Measurements from ENCODE around the gene RIN3. TPM values are rescaled to one million over a fixed set of nuclear protein-coding genes. Genes with fewer than 3 reads are reported as not detected.
A peak's percentile ranks its signal among the peaks of the same experiment; 100 is the strongest.

Gene RIN3
- total and polyA plus RNA-seq, 12 donors = 3.9 to 63.2 (median 30.3) TPM

DNA sequence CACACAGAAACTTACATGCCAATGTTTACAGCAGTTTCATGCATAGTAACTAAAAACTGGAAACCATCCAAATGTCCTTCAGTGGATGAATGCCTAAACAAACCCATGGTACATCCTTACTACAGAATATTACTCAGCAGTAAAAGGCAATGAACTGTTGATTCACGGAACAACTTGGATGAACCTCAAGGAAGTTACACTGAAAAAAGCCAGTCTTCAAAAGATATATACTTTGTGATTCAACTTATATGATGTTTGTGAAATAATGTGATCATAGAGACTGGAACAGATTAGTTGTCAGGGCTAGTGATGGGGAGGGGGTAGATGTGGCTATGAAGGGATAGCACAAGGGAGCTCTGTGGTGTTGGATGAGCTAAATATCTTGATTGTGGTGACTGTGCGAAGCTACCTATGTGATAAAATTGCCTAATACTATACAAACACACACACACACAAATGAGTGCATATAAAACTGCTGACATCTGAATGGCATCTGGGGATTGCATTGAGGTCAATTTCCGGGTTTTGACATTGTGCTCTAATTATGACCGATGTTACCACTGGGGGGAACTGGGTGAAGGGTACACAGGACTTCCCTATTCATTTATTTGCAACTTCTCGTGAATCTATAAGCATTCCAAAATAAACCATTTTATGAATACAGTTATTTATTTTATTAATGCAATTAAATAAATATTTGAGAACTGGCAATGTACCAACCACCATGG, 94.3 kb downstream of the RIN3 start:
- Histone ChIP-seq H3K4me3 (no peak overlapping the region), H3K27ac (no peak overlapping the region)

DNA sequence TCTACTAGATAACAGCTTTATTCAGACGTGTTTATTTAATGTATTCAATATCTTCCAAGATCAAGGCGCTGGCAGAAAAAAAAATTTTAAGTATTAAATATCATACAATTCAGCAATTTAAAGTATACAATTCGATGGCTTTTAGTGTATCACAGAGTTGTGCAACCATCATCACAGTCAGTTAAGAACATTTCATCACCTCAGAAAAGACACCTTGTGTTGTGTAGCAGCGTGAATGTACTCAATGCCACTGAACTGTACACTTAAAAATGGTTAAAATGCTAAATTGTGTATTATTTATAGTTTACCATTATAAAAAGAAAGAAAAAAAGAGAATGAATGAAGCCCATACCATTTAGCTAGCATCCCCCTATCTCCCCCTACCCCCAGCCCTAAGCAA, 96.4 kb downstream of the RIN3 start:
- 78 to 85% (median 79%) methylated on average over 4 of the region's 4 CpGs for WGBS, 4 donors
- Histone ChIP-seq H3K27ac (no peak overlapping the region), H3K4me1 (replicated peaks in 1 of 2) (peaks cover 0 to 3% of the 10 kb centered on the region in 2 donors), H3K4me3 (no peak overlapping the region), H3K9me3 (replicated peaks in 1 of 3) (peaks cover 0 to 6% (median 0%) of the 10 kb centered on the region in 3 donors), H3K36me3 (replicated peaks in 1 of 2) (no peaks in the 10 kb centered on the region), H3K27me3 (no peaks in the 10 kb centered on the region)
- intact Hi-C loops (cut with DNase I) = no loop called here
- DNase-seq = no peak
- TF ChIP-seq, protein P1, sequence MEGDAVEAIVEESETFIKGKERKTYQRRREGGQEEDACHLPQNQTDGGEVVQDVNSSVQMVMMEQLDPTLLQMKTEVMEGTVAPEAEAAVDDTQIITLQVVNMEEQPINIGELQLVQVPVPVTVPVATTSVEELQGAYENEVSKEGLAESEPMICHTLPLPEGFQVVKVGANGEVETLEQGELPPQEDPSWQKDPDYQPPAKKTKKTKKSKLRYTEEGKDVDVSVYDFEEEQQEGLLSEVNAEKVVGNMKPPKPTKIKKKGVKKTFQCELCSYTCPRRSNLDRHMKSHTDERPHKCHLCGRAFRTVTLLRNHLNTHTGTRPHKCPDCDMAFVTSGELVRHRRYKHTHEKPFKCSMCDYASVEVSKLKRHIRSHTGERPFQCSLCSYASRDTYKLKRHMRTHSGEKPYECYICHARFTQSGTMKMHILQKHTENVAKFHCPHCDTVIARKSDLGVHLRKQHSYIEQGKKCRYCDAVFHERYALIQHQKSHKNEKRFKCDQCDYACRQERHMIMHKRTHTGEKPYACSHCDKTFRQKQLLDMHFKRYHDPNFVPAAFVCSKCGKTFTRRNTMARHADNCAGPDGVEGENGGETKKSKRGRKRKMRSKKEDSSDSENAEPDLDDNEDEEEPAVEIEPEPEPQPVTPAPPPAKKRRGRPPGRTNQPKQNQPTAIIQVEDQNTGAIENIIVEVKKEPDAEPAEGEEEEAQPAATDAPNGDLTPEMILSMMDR (IDR thresholded peaks at IDR 0.05) = no peak
- TF ChIP-seq POLR2A (IDR thresholded peaks at IDR 0.05) = no peak

More for the DNA sequence above, 94.3 kb downstream of the RIN3 start:
- Histone ChIP-seq H3K9me3 (replicated peaks in 1 of 3) (peaks cover 0 to 6% (median 0%) of the 10 kb centered on the region in 3 donors), H3K36me3 (replicated peaks in 1 of 2) (no peaks in the 10 kb centered on the region), H3K4me1 (replicated peaks in 1 of 2) (peaks cover 0 to 3% of the 10 kb centered on the region in 2 donors), H3K27me3 (no peaks in the 10 kb centered on the region)
- TF ChIP-seq POLR2A (IDR thresholded peaks at IDR 0.05) = no peak
- TF ChIP-seq, protein P1 (IDR thresholded peaks at IDR 0.05) = no peak
- intact Hi-C loops (cut with DNase I) = no loop called here
- WGBS, 4 donors = 79 to 91% (median 86%) methylated on average over 5 of the region's 5 CpGs
- DNase-seq = no peak

DNA sequence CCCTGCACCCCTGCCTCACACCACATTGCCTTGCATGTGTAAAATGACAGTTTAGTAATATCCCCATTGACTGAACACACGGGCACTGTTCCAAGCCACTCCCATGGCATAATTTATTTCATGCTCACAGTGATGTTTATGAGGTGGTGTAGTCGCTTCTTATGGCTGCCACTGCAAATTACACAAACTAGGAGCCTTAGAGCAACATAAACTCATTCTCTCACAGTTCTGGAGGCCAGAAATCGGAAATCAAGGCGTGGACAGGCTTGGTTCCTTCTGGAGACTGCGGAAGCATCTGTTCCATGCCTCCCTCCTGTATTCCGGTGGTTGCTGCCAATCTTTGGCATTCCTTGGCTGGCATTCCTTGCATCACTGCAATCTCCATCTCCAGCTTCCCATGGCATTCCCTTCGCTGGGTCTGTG, 97.3 kb downstream of the RIN3 start:
- TF ChIP-seq, protein P1 (IDR thresholded peaks at IDR 0.05) = no peak
- no peak for TF ChIP-seq POLR2A (IDR thresholded peaks at IDR 0.05)
- Histone ChIP-seq H3K4me3 (no peak overlapping the region), H3K36me3 (replicated peaks in 1 of 2) (no peaks in the 10 kb centered on the region), H3K27me3 (no peaks in the 10 kb centered on the region), H3K9me3 (replicated peaks in 1 of 3) (peaks cover 0 to 6% (median 0%) of the 10 kb centered on the region in 3 donors), H3K27ac (no peak overlapping the region), H3K4me1 (replicated peaks in 1 of 2) (peaks cover 0 to 3% of the 10 kb centered on the region in 2 donors)
- intact Hi-C loops (cut with DNase I) = no loop called here
- no peak for DNase-seq
- 91 to 94% (median 92%) methylated on average over 7 of the region's 7 CpGs for WGBS, 4 donors

DNA sequence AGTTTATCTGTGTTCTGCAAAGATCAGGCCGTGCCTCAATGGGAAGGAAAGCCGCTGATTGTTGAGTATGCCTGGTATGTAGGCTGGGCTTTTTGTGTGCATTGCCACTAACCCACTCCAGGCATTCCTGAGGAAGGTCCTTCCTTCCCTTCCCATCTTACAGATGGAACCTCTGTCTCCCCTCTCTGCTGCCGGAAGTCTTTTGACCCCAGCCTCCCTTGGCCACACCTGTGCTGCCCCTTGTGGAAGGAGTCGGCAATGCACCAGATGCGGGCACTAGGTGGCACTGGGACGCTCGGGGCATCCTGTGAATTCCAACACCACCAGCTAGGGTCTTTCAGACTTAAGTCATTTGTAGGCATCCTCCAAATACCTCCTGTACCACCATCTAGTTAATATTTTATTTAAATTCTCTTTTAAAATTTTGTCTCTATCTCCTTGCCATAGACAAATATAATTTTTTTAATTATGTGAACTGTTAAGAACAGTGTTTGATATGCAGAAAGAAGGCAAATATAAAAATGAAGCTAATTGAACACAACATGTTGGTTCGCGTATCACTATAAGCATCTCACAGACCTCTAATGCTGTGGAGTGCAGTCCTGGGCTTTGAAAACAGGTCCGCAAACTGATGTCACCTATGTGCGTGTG, 99.6 kb downstream of the RIN3 start:
- peak in 3 of 7 donors; percentile 33 to 53 (median 34) for DNase-seq
- Histone ChIP-seq H3K36me3 (replicated peaks in 1 of 2) (no peaks in the 10 kb centered on the region), H3K9me3 (replicated peaks in 1 of 3) (no peaks in the 10 kb centered on the region), H3K4me1 (replicated peaks in 1 of 2) (peaks cover 0 to 3% of the 10 kb centered on the region in 2 donors), H3K27me3 (no peaks in the 10 kb centered on the region), H3K27ac (no peak overlapping the region), H3K4me3 (no peak overlapping the region)
- intact Hi-C loops (cut with DNase I) = no loop called here
- no peak for TF ChIP-seq POLR2A (IDR thresholded peaks at IDR 0.05)
- TF ChIP-seq, protein P1 (IDR thresholded peaks at IDR 0.05) = peak; percentile 30 to 55 (median 48)
- 71 to 80% (median 76%) methylated on average over 11 of the region's 11 CpGs for WGBS, 4 donors

Data from adrenal gland (tissue), 12 donors.